ENCODE data around the gene PLK3. TPM values are rescaled to one million over a fixed set of nuclear protein-coding genes. Genes with fewer than 3 reads are reported as not detected.
A peak's percentile ranks its signal among the peaks of the same experiment; 100 is the strongest.

PLK3 gene
- total and polyA plus RNA-seq, 9 of the 15 experiments (the other 6 are each of a cell fraction or from before 2014, with no cell fraction given): 0.52 to 22.7 (median 11.0) TPM

DNA sequence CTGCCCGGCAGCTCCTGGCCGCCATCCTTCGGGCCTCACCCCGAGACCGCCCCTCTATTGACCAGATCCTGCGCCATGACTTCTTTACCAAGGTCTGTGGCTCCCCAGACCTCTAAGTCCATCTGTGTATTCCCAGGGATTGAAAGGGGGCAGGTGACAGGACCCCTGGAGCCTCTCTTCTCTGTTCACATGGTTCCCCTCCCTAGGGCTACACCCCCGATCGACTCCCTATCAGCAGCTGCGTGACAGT lies 2.8 kb downstream of the PLK3 start:
- peak overlapping the region in 1 of 2 experiments; percentile 50; a peak in 2 of 4 replicates for H3K9ac ChIP-seq (ENCODE audit: insufficient read depth in 1 of 2, low read depth in 2 of 2, low read length in 2 of 2)
- CTCF ChIA-PET (ENCODE audit: low intra/inter-chr PET ratio): no interaction called here

More for the DNA sequence above, 2.8 kb downstream of the PLK3 start:
- BruUV-seq (replicated peaks): no TSS peak
- WGBS (ENCODE audit: insufficient coverage, low coverage, missing lambda C conversion rate): 92% methylated on average over 9 of the region's 9 CpGs
- peaks cover 5% of the 10 kb centered on the region for H3K9me1 ChIP-seq (ENCODE audit: control insufficient read depth, insufficient read depth, low read length)
- no peaks in the 10 kb centered on the region for H4K20me1 ChIP-seq (replicated peaks; ENCODE audit: control insufficient read depth, insufficient read depth, low read length)
- H3K9me3 ChIP-seq (replicated peaks; ENCODE audit: control insufficient read depth, insufficient read depth, low read depth, low read length): no peaks in the 10 kb centered on the region
- peaks cover 41 to 78% of the 10 kb centered on the region in 2 experiments for H3K4me1 ChIP-seq (replicated peaks in 1 of 2; ENCODE audit: control insufficient read depth in 2 of 2, insufficient read depth in 2 of 2, low read length in 2 of 2)
- in situ Hi-C loops (cut with MboI) (loop anchor here (10.0 kb wide), 1 partner anchor 692 kb away; the partner anchor contains the start of gene TESK2), intact Hi-C loops (cut with micrococcal nuclease) (loop anchor here (10.0 kb wide), 1 partner anchor 168 kb away; no protein-coding TSS in a partner anchor)
- H3K36me3 ChIP-seq (ENCODE audit: control insufficient read depth, insufficient read depth, low read length): peaks cover 52% of the 10 kb centered on the region
- H2AFZ ChIP-seq (ENCODE audit: low read depth, low read length): no peak overlapping the region
- POLR2A ChIA-PET: interaction anchor here (0.6 to 16.9 kb wide), 9 partner anchors 12 to 714 kb away, joined by 3 to 594 read pairs (median 4); partner anchors contain the start of gene BEST4
- TF ChIP-seq KHSRP (IDR thresholded peaks at IDR 0.05): no peak
- TF ChIP-seq, protein P1, sequence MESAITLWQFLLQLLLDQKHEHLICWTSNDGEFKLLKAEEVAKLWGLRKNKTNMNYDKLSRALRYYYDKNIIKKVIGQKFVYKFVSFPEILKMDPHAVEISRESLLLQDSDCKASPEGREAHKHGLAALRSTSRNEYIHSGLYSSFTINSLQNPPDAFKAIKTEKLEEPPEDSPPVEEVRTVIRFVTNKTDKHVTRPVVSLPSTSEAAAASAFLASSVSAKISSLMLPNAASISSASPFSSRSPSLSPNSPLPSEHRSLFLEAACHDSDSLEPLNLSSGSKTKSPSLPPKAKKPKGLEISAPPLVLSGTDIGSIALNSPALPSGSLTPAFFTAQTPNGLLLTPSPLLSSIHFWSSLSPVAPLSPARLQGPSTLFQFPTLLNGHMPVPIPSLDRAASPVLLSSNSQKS (CRISPR knock-in tag; IDR thresholded peaks at IDR 0.05): no peak
- TF ChIP-seq RBFOX2 (IDR thresholded peaks at IDR 0.05; ENCODE audit: low read depth, low read length): 0 out of 2 replicates have a peak, but pooled peaks have one; percentile 0
- TF ChIP-seq, protein P2, sequence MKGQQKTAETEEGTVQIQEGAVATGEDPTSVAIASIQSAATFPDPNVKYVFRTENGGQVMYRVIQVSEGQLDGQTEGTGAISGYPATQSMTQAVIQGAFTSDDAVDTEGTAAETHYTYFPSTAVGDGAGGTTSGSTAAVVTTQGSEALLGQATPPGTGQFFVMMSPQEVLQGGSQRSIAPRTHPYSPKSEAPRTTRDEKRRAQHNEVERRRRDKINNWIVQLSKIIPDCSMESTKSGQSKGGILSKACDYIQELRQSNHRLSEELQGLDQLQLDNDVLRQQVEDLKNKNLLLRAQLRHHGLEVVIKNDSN (CRISPR knock-in tag; IDR thresholded peaks at IDR 0.05): 0 out of 2 replicates have a peak, but pooled peaks have one; percentile 0
- DNase-seq (ENCODE audit: extremely low read depth in 1 of 4, low spot score in 3 of 4) (no peak), ATAC-seq (no peak), FAIRE-seq (no peak)
- H3K27ac ChIP-seq (ENCODE audit: extremely low read depth, low read depth, low read length): no peak overlapping the region
- H3K4me3 ChIP-seq: no peak overlapping the region
- H3K79me2 ChIP-seq (ENCODE audit: control insufficient read depth, insufficient read depth, low read length): peaks cover 22% of the 10 kb centered on the region
- H3K27me3 ChIP-seq (ENCODE audit: control insufficient read depth in 2 of 2, insufficient read depth in 2 of 2, low read length in 2 of 2): no peaks in the 10 kb centered on the region; a peak in 1 of 5 replicates
- no peak overlapping the region for H3K4me2 ChIP-seq (ENCODE audit: insufficient read depth, low read length)
